Nephron (organoid): ENCODE data around the gene WDR5.

ENCODE experiments used
- H3K27ac Mint-ChIP-seq, 3 experiments: 2 replicates each; pipeline ENCODE4 v1.8.0; 2020; ENCODE audit warnings: mixed read lengths in 3 of 3, mild to moderate bottlenecking in 2 of 3, moderate library complexity in 1 of 3
- H3K27me3 Mint-ChIP-seq: 2 replicates; pipeline ENCODE4 v1.8.0; 2021; ENCODE audit warnings: low read depth, mild to moderate bottlenecking, moderate library complexity, mixed read lengths
- H3K36me3 Mint-ChIP-seq: 2 replicates; pipeline ENCODE4 v1.8.0; 2020; ENCODE audit warnings: low read depth, mixed read lengths
- H3K4me1 Mint-ChIP-seq: 2 replicates; pipeline ENCODE4 v1.8.0; 2020; ENCODE audit warnings: mixed read lengths
- H3K4me3 Mint-ChIP-seq, 3 experiments: 2 replicates each; pipeline ENCODE4 v1.8.0; 2020; ENCODE audit warnings: mild to moderate bottlenecking in 3 of 3, mixed read lengths in 3 of 3, moderate library complexity in 2 of 3
- H3K9me3 Mint-ChIP-seq: 2 replicates; pipeline ENCODE4 v1.8.0; 2020; ENCODE audit warnings: mixed read lengths
- TF ChIP-seq, protein P1 (sequence below), 3 experiments: fragments of 200-600 bp; sonication (generic); IDR thresholded peaks; one replicate each; pipeline ENCODE4 v1.5.0; 2021; ENCODE audit warnings: antibody characterized with exemption in 3 of 3; ENCODE audit not compliant: unreplicated experiment in 3 of 3

WDR5 gene

DNA sequence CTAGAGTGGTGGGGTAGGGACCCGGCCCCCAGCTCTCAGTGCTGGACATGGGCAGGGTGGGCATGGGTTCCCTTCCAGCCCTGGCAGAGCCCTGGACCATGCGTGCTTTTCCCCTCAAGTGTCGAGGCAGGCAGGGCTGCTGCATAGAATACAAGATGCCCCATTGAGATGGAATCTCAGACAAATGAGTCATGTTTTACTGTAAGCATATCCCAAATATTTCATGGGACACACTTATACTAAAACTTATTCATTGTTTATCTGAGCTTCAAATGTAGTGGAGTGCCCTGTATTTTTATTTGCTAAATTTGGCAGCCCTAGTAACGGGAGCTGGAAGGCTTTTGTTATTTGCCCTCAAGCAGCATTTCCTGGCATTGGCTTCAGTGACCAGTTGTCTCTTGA, 31.6 kb downstream of the WDR5 start:
- Mint-ChIP-seq H3K27me3 (peaks cover 12% of the 10 kb centered on the region), H3K36me3 (peaks cover 4% of the 10 kb centered on the region), H3K4me3 (peak overlapping the region in 2 of 3 experiments; percentile 68 to 69), H3K4me1 (peaks cover 11% of the 10 kb centered on the region), H3K9me3 (no peaks in the 10 kb centered on the region), H3K27ac (peak overlapping the region in 1 of 3 experiments; percentile 48)
- TF ChIP-seq, protein P1, sequence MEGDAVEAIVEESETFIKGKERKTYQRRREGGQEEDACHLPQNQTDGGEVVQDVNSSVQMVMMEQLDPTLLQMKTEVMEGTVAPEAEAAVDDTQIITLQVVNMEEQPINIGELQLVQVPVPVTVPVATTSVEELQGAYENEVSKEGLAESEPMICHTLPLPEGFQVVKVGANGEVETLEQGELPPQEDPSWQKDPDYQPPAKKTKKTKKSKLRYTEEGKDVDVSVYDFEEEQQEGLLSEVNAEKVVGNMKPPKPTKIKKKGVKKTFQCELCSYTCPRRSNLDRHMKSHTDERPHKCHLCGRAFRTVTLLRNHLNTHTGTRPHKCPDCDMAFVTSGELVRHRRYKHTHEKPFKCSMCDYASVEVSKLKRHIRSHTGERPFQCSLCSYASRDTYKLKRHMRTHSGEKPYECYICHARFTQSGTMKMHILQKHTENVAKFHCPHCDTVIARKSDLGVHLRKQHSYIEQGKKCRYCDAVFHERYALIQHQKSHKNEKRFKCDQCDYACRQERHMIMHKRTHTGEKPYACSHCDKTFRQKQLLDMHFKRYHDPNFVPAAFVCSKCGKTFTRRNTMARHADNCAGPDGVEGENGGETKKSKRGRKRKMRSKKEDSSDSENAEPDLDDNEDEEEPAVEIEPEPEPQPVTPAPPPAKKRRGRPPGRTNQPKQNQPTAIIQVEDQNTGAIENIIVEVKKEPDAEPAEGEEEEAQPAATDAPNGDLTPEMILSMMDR (IDR thresholded peaks at IDR 0.05; ENCODE audit: unreplicated experiment in 3 of 3): no peak

DNA sequence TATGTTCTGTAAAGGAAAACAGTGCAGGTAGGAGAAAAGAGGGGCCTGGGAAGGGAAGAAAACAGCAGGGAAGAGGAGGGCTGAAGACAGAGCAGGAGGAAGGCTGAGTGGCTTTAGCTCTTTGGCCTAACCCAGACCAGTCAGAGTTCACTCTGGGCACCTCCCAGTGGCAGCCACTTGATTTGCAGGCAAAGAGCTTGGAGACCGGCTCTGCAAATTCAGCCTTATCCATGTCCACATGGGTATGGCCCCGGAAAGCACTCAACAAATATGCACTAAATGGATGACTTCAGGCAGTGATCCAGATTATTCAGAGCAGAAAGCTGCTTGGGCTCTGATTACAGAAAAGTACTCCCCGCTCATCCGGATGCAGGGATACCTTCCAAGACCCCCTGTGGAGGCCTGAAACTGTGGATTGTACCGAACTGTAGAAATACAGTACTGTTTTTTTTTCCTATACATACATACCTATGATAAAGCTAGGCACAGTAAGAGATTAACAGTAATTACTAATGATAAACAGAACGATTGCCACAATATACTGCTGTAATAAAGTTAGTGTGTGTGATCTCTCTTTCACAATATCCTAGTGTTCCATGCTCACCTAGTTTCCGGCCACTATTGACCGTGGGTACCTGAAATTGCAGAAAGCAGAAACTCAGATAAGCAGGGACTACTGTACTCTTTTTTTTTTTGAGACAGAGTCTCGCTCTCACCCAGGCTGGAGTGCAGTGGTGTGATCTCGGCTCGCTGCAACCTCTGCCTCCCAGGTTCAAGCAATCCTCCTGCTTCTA, 33.1 kb downstream of the WDR5 start:
- Mint-ChIP-seq H3K36me3 (peaks cover 4% of the 10 kb centered on the region), H3K27ac (peak overlapping the region in 1 of 3 experiments; percentile 39), H3K4me1 (peaks cover 17% of the 10 kb centered on the region), H3K9me3 (no peaks in the 10 kb centered on the region), H3K27me3 (peaks cover 15% of the 10 kb centered on the region), H3K4me3 (peak overlapping the region in 1 of 3 experiments; percentile 26)
- TF ChIP-seq, protein P1 (IDR thresholded peaks at IDR 0.05; ENCODE audit: unreplicated experiment in 3 of 3): no peak

DNA sequence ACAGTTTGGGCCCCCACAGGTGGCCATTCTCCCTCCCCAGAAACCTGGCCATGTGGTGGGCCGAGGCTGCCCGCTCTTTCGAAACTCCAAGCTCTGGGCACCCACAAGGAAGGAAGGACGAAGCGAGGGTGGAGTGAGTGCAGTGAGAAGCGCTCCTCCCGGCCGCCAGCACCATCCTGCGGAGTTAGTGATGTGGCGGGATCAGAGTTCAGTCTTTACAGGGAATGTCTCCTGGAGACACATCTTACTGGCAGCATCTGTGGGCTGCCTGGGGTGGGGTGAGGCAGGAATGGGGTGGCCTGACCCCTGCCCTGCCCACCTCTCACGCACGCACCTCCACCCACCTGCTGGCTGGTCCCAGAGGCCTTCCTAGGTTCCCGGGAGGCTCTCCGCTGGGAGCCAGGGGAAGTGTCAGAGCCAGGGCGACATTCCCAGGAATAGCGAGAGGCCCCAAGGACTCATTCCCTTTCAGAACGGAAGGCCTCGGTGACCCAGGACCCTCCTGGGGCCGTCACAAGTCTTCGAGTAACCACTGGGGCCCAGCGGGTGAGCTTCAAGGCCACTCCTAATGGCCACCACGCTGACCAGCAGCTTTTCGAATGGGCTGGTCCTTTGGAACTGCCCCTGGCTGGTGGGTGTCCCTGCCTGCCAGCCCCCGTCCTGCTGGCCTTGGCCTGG, 34.0 kb downstream of the WDR5 start:
- Mint-ChIP-seq H3K36me3 (peaks cover 4% of the 10 kb centered on the region), H3K27me3 (peaks cover 16% of the 10 kb centered on the region), H3K4me3 (no peak overlapping the region), H3K9me3 (no peaks in the 10 kb centered on the region), H3K27ac (peak overlapping the region in 1 of 3 experiments; percentile 39), H3K4me1 (peaks cover 18% of the 10 kb centered on the region)
- TF ChIP-seq, protein P1 (IDR thresholded peaks at IDR 0.05; ENCODE audit: unreplicated experiment in 3 of 3): no peak

DNA sequence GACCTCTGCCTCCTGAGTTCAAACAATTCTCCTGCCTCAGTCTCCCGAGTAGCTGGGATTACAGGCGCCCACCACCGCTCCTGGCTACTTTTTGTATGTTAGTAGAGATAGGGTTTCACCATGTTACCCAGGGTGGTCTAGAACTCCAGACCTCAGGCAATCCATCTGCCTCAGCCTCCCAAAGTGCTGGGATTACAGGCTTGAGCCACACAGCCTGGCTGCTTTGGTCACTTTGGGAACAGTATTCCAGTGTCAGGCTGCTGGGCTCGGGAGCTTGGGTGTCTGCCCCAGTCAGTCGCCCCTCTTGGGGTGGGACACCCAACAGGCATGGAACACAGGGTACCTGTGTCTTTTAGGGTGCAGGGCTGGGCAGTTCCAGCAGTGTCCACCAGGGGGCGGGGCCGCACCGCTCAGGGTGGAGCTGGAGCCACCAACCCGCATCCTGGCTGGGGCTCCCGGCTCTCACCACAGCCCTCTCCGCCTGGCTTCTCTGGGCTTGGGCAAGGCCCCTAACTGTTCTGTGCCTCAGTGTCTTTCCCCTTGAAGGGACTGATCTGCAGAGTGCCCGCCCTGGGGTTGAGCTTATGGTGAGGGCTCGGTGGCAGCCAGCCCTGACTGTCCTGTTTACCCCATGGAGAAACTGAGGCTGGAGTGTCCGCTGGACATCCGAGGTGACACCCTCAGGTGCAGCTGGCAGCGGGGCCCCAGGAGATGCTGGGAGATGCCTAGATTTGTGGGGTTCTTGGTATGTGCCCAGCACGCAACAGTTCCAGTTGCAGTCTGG, 34.8 kb downstream of the WDR5 start:
- Mint-ChIP-seq H3K4me1 (peaks cover 20% of the 10 kb centered on the region), H3K4me3 (no peak overlapping the region), H3K27me3 (peaks cover 19% of the 10 kb centered on the region), H3K27ac (no peak overlapping the region), H3K9me3 (no peaks in the 10 kb centered on the region), H3K36me3 (peaks cover 4% of the 10 kb centered on the region)
- TF ChIP-seq, protein P1 (IDR thresholded peaks at IDR 0.05; ENCODE audit: unreplicated experiment in 3 of 3): no peak

DNA sequence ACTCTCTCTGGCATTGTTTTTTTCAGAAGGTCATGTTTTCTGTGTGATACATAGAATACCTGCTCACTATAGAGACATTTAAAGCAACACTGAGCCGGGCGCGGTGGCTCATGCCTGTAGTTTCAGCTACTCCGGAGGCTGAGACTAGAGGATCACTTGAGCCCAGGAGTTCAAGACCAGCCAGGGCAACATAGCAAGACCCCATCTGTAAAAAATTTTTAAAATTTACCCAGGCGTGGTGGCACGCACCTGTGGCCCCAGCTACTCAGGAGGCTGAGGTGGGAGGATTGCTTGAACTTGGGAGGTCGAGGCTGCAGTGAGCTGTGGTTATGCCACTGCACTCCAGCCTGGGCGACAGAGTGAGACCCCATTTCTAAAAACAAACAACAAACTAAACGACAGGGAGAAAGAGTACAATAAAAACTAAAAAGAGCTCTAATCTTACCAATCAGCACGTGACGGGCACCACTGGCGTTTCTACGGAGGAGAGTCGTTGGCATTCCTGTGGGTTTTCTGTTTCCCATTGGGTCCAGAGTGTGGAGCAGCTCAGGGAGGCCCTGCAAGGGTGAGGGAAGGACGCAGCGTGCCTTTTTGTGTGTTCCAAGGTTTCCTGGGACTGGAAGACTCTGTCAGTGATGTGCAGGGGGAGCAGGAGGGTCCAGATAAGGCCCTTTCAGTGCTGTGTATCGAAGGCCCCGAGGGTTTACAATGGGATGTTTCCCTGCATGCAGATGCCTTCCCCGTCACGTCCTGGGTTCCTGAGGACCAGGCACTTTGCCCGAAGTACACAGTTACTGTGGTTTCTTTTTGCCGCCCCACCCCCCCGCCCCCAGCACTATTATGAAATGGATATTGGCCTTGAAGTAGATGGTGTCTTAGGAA, 35.7 kb downstream of the WDR5 start:
- H3K27me3 Mint-ChIP-seq: peaks cover 23% of the 10 kb centered on the region
- H3K36me3 Mint-ChIP-seq: peaks cover 2% of the 10 kb centered on the region
- H3K27ac Mint-ChIP-seq: peak overlapping the region; percentile 38 to 83 (median 75)
- peaks cover 20% of the 10 kb centered on the region for H3K4me1 Mint-ChIP-seq
- no peaks in the 10 kb centered on the region for H3K9me3 Mint-ChIP-seq
- no peak overlapping the region for H3K4me3 Mint-ChIP-seq
- TF ChIP-seq, protein P1 (IDR thresholded peaks at IDR 0.05; ENCODE audit: unreplicated experiment in 3 of 3): no peak
